ENCODE data around the gene RNF150. TPM values are rescaled to one million over a fixed set of nuclear protein-coding genes. Genes with fewer than 3 reads are reported as not detected.
A peak's percentile ranks its signal among the peaks of the same experiment; 100 is the strongest.

Gene RNF150
- total RNA-seq, 1 experiment from 2014 or later, result 2.7 TPM

DNA sequence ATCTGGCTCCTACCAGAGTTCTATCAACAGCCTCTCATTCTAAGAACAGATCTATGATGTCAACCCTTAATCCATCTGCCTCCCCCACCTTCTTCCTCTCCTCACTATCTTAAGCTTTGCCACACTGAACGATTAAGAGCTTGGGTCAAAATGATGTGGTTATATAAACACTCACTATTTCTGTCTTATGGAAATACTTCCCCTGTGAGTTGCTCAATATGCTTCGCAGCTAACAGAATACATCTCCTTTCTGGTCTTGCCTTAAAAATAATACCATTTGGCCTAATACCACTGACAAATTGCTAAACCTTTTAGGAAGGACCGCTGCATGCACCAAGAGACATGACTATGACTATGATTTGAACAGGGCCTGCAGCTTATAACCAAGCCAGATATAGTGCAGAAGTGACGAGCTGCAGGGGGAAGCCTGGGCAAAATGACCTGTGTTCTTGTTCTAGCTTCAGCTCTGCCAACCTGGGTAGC, 130.9 kb downstream of the RNF150 start:
- Histone ChIP-seq H3K27ac (ENCODE audit: low read depth, low read length, poor library complexity, severe bottlenecking) (no peak overlapping the region), H3K27me3 (replicated peaks; ENCODE audit: insufficient read depth, low read depth, low read length, poor library complexity) (no peaks in the 10 kb centered on the region), H3K36me3 (ENCODE audit: insufficient read depth, low read length, poor library complexity, severe bottlenecking) (no peaks in the 10 kb centered on the region), H3K9me3 (ENCODE audit: low read depth, low read length, poor library complexity, severe bottlenecking) (no peaks in the 10 kb centered on the region), H3K4me3 (ENCODE audit: low read depth, low read length, poor library complexity, severe bottlenecking) (no peak overlapping the region), H3K4me1 (ENCODE audit: insufficient read depth, low read length, poor library complexity, severe bottlenecking) (no peaks in the 10 kb centered on the region)
- ChIA-PET POLR2A (ENCODE audit: low non-redundant PET) (no interaction called here), CTCF (no interaction called here)
- BruUV-seq (replicated peaks), result no TSS peak
- intact Hi-C loops (cut with micrococcal nuclease; ENCODE audit: unreplicated experiment), result no loop called here
- no peak for TF ChIP-seq EZH2 (IDR thresholded peaks at IDR 0.05; ENCODE audit: borderline replicate concordance, low read depth, low read length, poor library complexity, severe bottlenecking)
- no peak for DNase-seq (ENCODE audit: low spot score)

DNA sequence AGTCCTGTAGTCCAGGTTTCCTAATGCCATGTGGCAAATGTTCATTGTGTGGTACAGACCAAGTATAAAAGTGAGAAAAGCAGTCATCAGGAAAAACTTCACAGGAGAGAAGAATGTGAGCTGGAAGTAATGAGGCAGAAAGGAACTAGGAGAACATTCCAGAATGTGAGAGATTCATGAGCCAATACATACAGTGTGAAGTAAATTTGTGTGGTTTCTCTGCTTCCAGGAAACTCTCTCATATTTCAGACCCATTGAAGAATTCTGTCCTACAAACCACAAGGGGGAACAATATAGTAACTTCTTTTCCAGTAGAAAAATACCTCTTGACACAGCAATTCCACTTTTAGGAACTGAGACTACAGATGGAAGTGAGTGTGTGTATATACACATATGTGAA, 136.5 kb downstream of the RNF150 start:
- no peaks in the 10 kb centered on the region for H3K4me1 ChIP-seq (ENCODE audit: insufficient read depth, low read length, poor library complexity, severe bottlenecking)
- ChIA-PET POLR2A (ENCODE audit: low non-redundant PET) (no interaction called here), CTCF (no interaction called here)
- H3K27ac ChIP-seq (ENCODE audit: low read depth, low read length, poor library complexity, severe bottlenecking), result no peak overlapping the region
- H3K36me3 ChIP-seq (ENCODE audit: insufficient read depth, low read length, poor library complexity, severe bottlenecking), result no peaks in the 10 kb centered on the region
- DNase-seq (ENCODE audit: low spot score), result peak; percentile 21
- no TSS peak for BruUV-seq (replicated peaks)
- intact Hi-C loops (cut with micrococcal nuclease; ENCODE audit: unreplicated experiment), result loop anchor here (5.0 kb wide), 1 partner anchor 136 kb away; the partner anchor contains the start of gene RNF150
- H3K4me3 ChIP-seq (ENCODE audit: low read depth, low read length, poor library complexity, severe bottlenecking), result no peak overlapping the region
- no peaks in the 10 kb centered on the region for H3K9me3 ChIP-seq (ENCODE audit: low read depth, low read length, poor library complexity, severe bottlenecking)
- TF ChIP-seq, protein P1, sequence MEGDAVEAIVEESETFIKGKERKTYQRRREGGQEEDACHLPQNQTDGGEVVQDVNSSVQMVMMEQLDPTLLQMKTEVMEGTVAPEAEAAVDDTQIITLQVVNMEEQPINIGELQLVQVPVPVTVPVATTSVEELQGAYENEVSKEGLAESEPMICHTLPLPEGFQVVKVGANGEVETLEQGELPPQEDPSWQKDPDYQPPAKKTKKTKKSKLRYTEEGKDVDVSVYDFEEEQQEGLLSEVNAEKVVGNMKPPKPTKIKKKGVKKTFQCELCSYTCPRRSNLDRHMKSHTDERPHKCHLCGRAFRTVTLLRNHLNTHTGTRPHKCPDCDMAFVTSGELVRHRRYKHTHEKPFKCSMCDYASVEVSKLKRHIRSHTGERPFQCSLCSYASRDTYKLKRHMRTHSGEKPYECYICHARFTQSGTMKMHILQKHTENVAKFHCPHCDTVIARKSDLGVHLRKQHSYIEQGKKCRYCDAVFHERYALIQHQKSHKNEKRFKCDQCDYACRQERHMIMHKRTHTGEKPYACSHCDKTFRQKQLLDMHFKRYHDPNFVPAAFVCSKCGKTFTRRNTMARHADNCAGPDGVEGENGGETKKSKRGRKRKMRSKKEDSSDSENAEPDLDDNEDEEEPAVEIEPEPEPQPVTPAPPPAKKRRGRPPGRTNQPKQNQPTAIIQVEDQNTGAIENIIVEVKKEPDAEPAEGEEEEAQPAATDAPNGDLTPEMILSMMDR (conservative IDR thresholded peaks at IDR 0.05; ENCODE audit: low read depth, low read length), result peak; percentile 42
- no peak for TF ChIP-seq EZH2 (IDR thresholded peaks at IDR 0.05; ENCODE audit: borderline replicate concordance, low read depth, low read length, poor library complexity, severe bottlenecking)
- no peaks in the 10 kb centered on the region for H3K27me3 ChIP-seq (replicated peaks; ENCODE audit: insufficient read depth, low read depth, low read length, poor library complexity)

DNA sequence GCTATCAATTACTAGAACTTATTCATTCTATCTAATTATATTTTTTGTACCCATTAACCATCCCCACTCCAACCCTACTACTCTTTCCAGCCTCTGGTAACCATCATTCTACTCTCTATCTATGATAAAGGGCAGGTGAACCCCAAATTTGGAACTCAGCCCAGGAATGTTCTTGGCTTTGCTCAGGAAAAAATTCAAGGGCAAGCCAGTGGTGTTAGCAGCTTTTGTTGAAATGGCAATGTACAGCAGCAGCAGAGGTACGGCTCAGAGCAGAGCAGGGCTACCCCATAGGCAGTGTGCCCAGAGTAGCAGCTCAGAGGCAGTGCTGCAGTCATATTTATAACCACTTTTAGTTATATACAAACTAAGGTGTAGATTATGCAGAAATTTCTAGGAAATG, 138.2 kb downstream of the RNF150 start:
- Histone ChIP-seq H3K4me1 (ENCODE audit: insufficient read depth, low read length, poor library complexity, severe bottlenecking) (no peaks in the 10 kb centered on the region), H3K36me3 (ENCODE audit: insufficient read depth, low read length, poor library complexity, severe bottlenecking) (no peaks in the 10 kb centered on the region), H3K27me3 (replicated peaks; ENCODE audit: insufficient read depth, low read depth, low read length, poor library complexity) (no peaks in the 10 kb centered on the region), H3K4me3 (ENCODE audit: low read depth, low read length, poor library complexity, severe bottlenecking) (no peak overlapping the region), H3K27ac (ENCODE audit: low read depth, low read length, poor library complexity, severe bottlenecking) (no peak overlapping the region), H3K9me3 (ENCODE audit: low read depth, low read length, poor library complexity, severe bottlenecking) (no peaks in the 10 kb centered on the region)
- TF ChIP-seq EZH2 (IDR thresholded peaks at IDR 0.05; ENCODE audit: borderline replicate concordance, low read depth, low read length, poor library complexity, severe bottlenecking), result no peak
- TF ChIP-seq, protein P1 (conservative IDR thresholded peaks at IDR 0.05; ENCODE audit: low read depth, low read length), result no peak
- BruUV-seq (replicated peaks), result no TSS peak
- ChIA-PET CTCF (no interaction called here), POLR2A (ENCODE audit: low non-redundant PET) (no interaction called here)
- intact Hi-C loops (cut with micrococcal nuclease; ENCODE audit: unreplicated experiment), result loop anchor here (5.0 kb wide), 1 partner anchor 137 kb away; the partner anchor contains the start of gene RNF150
- no peak for DNase-seq (ENCODE audit: low spot score)

DNA sequence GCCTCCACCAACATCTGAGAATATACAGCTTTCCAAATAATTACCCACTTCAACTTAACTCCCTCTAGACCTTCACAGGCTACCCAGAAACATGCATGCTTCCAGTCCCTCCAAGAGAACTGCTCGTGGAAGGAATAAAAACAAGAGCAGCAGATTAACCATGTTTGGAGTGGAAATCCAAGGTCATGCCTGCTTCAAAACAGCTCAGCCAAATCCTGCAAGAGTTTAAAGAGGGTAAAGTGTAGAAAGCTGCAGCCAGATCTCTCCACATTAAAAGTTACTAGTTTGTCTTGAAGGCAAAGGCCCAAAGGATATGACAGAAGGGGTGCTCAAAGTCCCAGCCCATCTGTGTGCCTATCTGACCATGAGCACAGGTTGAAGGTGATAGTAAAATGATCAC, 139.3 kb downstream of the RNF150 start:
- H3K27me3 ChIP-seq (replicated peaks; ENCODE audit: insufficient read depth, low read depth, low read length, poor library complexity), result no peaks in the 10 kb centered on the region
- DNase-seq (ENCODE audit: low spot score), result no peak
- no peaks in the 10 kb centered on the region for H3K4me1 ChIP-seq (ENCODE audit: insufficient read depth, low read length, poor library complexity, severe bottlenecking)
- no TSS peak for BruUV-seq (replicated peaks)
- H3K27ac ChIP-seq (ENCODE audit: low read depth, low read length, poor library complexity, severe bottlenecking), result no peak overlapping the region
- H3K4me3 ChIP-seq (ENCODE audit: low read depth, low read length, poor library complexity, severe bottlenecking), result no peak overlapping the region
- no peaks in the 10 kb centered on the region for H3K9me3 ChIP-seq (ENCODE audit: low read depth, low read length, poor library complexity, severe bottlenecking)
- CTCF ChIA-PET, result no interaction called here
- TF ChIP-seq, protein P1 (conservative IDR thresholded peaks at IDR 0.05; ENCODE audit: low read depth, low read length), result no peak
- TF ChIP-seq EZH2 (IDR thresholded peaks at IDR 0.05; ENCODE audit: borderline replicate concordance, low read depth, low read length, poor library complexity, severe bottlenecking), result no peak
- H3K36me3 ChIP-seq (ENCODE audit: insufficient read depth, low read length, poor library complexity, severe bottlenecking), result no peaks in the 10 kb centered on the region
- intact Hi-C loops (cut with micrococcal nuclease; ENCODE audit: unreplicated experiment), result no loop called here
- POLR2A ChIA-PET (ENCODE audit: low non-redundant PET), result no interaction called here

Data from A673 (cell line).